ENCODE data around the gene NAA60.
"Not testable (repeated sequence)": the region's sequence is repeated elsewhere in the genome, so short reads cannot be mapped to it uniquely, and the experiment has no call there.

NAA60 gene

DNA sequence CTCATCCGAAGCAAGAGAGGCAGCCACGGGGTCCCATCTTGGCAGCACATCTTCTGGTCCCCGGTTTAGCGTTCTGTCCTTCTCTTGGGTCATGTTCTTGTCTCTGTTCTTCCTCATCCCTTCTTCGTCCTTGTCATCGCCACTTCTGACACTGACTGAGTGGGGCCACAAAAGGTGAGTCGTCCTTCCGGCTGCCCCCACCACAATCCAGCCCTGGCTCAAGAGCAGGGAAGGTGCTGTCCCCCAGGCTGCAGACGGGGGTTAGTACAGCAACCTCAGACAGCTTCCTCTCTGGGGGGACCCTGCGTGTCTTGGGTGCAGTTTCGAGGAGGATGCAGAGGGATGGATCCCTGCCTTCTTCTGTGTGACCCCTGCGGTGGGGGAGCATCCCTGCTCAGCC lies 21.8 kb downstream of the NAA60 start:
- no peak for DNase-seq (ENCODE audit: low read depth)

DNA sequence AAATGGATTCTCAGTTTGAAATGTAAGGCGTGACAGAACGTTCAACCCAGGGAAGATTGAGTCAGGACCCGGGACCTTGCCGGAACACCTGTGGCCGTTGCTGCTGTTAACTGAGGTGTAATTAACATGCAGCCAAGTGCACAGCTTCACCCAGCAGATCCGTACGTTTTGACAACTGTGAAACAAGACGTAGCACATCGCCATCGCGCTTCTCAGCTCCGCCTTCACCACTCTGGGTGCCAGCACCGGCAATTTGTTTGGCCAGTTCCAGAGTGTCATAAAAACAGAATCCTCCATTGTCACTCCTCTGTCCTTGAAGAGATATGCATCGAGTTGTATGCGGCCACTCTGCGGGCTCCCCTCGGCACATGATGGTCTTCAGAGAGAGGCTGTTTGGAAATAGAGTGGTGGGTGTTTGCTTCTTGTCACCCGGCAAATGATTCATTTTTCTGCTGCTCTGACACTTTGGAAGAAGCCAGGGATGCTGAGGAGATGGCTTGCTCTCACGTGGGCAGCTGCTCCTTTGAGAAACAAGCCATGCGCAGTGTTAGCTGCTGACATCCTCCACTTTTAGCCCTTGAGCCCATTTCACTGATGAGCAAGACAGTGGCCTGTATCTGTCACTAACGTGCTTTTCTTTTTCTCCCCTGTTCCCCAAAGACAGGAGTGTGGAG lies 22.6 kb downstream of the NAA60 start:
- DNase-seq (ENCODE audit: low read depth): no peak

DNA sequence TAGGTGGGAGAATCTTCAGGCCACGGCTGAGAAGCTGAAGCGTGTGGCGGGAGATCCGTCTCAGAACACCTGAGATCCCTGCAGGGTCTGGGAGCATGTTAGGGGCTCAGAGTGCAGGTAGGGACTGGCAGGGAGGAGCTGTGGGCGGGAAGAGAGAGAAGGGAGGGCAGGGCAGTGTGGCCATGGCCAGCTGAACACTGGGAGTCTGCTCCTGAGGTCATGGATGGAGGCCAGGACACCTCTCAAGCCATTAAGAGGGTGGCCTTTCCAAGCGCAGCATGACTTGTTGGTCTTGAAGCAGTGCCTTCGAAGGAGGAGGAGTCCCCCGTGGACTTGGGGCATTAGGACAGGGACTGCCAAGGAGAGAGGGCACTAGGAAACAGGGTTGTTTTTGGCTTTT lies 23.7 kb downstream of the NAA60 start:
- no peak for DNase-seq (ENCODE audit: low read depth)

DNA sequence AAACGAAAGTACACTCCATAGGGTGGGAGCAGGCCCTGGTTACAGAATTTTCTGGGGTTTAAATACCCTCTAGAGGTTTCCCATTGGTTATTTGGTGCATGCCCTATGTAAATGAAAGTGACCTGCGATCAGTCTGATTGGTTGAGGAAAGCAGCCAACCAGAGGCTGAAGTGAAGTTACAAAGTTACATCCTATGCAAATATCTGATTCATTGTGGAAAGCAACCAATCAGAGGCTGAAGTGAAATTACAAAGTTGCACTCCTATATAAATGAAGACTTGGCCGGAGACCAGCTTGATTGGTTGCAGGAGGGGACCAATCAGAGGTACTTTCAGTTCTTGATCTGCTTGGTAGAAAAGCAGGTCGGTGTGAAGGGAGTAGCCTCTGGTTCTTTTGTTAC lies 24.4 kb downstream of the NAA60 start:
- no peak for DNase-seq (ENCODE audit: low read depth)

DNA sequence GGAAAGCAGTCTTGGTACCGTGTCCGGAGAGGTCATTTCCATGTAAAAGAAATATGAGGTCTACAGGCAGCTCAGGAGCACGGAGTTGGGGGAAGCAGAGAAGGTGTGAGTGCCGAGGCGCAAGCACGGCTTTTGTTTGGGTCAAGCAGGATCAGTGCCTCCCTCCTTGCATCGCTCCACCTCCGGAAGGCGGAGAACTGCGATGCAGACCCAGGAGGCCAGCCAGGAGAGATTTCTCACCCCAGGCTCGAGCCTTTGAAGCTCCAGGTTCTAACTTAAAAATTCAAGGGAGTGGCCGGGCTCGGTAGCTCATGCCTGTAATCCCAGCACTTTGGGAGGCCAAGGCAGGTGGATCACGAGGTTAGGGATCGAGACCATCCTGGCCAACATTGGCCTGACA lies 25.0 kb downstream of the NAA60 start:
- DNase-seq (ENCODE audit: low read depth): no peak

DNA sequence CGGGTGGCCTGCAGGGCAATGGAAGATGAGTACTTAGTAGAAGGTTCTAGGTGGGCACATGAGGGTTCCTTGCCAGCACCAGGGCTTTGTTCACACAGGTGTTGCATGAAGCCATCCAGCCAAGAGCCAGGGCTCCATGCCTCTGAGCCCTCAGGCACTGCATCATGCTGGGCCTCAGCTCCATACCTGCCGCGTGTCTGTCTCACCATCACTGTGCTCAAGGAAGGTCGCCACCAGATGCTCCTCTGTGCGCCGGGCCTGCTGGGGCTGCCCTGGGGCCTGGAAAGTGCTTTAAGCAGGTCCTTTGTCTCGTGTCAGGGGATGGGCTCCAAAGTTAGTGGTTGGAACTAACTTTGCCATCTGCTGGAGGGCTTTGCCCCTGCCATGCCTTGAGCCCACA lies 26.3 kb downstream of the NAA60 start:
- no peak for DNase-seq (ENCODE audit: low read depth)

DNA sequence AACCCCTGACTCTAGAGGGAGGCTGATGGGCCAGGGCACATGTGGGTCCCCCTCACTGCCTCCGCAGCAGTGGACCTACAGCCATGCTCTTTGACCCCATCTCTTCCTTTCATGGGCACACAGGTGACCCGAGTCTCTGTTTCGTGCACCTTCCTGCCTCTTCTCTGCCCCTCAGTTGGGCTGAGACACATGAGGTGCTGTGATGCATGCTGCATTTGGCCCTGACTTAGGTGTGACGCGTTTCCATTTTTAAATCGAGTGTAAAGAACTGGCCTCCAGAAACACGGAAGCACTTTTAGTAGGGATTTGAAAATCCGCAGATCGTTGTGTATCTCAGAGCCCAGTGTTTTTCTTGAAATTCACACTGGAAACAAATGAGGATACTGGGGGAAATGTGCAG lies 27.2 kb downstream of the NAA60 start:
- DNase-seq (ENCODE audit: low read depth): no peak

DNA sequence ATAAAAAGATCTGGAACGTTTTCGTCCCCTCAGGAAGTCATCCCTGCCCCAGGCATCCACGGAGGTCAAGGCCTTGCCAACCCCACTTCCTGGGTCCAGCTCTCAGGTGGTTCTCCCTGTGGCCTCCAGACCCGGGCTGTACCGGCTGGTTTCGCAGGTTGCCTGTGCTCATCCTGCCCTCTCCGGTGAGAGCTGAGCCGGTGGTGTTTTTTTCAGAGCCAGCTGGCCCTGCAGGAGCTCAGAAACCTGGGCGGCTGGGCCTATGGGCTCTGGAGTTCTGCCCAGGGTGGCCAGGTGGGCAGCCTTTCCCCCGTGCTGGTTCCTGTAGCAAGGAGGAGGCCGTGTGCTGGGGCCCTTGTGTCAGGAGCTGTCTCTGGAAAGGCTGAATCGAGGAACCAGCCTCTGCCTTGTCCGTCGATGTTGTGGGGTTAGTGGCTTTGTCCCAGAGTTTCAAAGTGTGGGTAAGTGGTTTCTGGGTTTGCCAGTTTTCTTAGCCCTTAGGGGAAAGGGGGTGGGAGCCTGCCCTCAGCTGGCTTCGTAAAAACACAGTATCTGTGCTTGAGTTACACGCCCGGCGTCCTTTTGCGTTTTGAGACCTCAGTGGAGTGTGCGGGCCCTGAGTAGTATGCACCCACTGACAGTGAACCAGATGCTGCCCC lies 28.2 kb downstream of the NAA60 start:
- DNase-seq (ENCODE audit: low read depth): no peak

DNA sequence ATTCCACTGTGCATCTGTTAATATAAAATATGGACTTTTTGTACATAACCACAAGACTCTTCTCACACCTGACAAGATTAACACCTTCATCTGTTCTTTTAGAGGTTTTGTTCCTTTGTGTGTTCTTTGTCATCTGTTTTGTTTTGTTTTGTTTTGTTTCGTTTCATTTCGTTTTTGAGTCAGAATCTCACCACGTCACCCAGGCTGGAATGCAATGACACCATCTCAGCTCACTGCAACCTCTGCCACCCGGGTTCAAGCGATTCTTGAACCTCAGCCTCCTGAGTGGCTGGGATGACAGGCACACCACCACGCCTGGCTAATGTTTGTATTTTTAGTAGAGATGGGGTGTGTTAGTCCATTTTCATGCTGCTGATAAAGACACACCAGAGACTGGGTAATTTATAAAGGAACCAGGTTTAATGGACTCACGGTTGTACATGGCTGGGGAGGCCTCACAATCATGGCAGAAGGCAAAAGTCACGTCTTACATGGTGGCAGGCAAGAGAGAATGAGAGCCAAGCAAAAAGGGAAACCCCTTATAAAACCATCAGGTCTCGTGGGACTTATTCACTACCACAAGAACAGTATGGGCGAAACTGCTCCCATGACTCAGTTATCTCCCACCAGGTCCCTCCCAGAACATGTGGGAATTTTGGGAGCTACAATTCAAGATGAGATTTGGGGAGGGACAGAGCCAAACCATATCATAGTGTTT lies 29.6 kb downstream of the NAA60 start:
- DNase-seq (ENCODE audit: low read depth): no peak

DNA sequence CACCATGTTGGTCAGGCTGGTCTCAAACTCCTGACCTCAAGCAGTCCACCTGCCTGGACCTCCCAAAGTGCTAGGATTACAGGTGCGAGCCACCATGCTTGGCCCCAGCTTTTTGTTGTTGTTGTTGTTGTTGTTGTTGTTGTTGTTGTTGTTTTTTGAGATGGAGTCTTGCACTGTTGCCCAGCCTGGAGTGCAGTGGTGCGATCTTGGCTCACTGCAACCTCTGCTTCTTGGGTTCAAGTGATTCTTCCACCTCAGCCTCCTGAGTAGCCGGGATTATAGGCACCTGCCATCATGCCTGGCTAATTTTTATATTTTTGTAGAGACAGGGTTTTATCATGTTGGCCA lies 30.1 kb downstream of the NAA60 start:
- DNase-seq (ENCODE audit: low read depth): not testable (repeated sequence)

DNA sequence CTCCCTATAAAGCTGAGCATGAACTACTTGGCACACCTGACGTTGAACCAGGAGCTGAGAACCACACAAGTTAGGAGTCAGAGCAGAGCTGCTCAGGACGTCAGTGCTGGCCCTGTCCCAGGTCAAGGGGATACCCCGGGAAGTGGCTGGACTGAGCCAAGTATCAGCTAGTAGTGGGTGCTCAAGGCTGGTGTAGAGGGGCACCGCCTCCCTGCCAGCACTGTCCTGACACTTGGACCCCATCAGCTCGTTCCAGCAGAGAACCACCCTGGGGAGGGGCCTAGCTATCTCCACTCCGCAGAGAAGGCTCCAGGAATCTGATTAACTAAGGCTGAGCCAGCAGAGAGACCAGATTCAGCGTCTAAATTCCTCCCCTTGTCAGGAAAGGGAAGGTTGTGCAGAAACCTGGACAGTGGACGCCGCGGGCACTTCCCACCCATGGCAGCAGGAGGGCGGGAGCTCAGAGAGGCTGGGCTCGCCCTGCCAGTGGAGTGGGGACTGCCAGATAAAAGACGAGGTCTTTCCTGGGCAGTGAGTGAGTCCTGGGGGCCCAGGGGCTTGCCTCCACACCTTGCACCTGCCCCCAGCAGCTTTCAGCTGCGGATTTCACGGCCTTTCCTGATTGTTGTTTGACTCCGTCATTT lies 30.8 kb downstream of the NAA60 start:
- DNase-seq (ENCODE audit: low read depth): no peak

DNA sequence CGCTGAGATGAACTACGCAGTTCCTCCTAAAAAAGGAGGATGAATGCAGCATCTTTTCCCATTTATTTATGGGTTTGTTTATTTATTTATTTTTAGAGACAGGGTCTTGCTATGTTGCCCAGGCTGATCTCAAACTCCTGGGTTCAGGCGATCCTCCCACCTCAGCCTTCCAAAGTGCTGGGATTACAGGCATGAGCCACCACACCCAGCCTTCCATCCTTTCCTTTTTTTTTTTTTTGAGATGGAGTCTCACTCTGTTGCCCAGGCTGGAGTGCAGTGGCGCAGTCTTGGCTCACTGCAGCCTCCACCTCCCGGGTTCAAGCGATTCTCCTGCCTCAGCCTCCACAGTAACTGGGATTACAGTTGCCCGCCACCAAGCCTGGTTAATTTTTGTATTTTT lies 31.4 kb downstream of the NAA60 start:
- DNase-seq (ENCODE audit: low read depth): not testable (repeated sequence)

DNA sequence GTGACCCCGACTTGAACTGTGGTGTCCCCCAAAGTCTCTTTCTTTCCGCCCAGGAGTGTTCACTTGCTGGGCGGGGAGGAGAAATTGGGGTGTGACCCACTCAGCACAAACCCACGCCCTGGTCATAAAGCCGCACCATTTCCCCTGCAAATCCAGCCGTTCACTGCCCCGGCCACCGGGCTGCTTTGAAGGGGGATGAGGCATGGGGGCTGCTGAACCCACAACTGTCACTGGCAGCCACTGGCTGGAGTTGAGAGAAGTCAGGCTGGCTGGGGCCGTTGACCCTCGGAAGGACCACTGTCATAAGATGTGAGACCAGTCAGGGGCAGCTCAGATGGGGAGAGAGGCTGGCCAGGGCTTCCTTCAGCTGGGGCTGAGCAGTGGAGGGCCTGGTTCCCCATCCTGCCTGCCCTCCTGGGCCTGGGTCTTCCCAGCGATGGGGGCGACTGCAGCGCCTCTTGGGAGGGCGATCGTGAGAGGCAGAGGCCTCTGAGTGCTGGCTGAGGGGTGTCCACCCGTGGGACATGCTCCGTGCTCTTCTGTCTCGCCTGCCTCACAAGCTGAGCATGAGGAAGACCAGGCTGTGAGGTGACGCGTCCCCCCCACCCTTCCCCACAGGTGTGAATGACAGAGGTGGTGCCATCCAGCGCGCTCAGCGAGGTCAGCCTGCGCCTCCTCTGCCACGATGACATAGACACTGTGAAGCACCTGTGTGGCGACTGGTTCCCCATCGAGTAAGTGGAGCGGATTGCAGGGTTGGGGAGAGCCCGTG lies 32.3 kb downstream of the NAA60 start:
- no peak for DNase-seq (ENCODE audit: low read depth)

DNA sequence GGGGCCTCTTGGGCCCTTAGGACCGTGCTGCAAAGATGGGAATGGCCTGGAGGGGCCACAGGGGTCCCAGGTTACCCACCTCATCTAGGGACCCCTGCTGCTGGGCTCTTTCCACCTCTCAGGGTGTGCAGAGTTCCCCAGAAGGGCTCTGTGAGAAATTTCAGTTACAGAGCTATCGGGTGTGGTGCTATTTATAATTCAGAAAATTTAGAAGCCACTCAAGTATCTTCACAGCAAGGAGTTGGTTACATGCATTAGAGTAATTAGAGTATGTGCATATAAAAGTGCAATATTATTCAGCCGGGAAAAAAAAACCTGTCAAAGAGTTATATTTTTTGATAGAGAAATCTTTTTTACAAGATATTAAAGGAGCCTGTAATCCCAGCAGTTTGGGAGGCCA lies 32.9 kb downstream of the NAA60 start:
- no peak for DNase-seq (ENCODE audit: low read depth)

DNA sequence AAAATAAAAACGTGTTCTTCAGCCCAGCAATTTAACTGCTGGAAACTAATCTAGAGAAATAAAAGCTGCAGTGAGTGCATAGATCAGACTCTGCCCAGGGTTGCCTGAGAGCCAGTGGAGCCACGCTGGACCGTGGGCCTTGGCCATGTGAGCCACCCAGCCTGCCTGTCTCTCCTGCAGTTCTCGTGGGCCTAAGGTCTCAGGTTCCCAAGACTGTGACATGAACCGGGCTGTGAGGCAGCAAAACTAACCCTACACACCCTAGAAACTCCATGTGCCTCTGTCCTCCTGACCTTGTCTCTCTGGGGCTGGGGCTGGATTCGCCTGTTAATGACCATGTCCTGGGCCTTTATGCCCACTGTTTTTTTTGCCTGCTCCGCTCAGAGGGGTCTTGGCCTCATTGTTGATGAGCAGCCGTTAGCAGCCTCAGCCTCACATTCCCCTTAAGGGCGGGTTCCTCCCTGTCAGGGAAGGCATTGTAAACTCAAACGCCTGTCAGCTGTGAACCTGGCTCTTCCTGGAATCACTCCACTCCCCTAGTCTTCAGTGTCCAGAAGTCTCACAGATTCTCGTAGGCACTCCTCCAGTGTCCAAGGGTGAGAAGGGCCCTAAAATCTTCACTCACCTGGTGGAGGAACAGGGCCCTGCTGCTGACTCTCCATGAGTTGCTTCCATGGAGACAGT lies 34.9 kb downstream of the NAA60 start:
- no peak for DNase-seq (ENCODE audit: low read depth)

DNA sequence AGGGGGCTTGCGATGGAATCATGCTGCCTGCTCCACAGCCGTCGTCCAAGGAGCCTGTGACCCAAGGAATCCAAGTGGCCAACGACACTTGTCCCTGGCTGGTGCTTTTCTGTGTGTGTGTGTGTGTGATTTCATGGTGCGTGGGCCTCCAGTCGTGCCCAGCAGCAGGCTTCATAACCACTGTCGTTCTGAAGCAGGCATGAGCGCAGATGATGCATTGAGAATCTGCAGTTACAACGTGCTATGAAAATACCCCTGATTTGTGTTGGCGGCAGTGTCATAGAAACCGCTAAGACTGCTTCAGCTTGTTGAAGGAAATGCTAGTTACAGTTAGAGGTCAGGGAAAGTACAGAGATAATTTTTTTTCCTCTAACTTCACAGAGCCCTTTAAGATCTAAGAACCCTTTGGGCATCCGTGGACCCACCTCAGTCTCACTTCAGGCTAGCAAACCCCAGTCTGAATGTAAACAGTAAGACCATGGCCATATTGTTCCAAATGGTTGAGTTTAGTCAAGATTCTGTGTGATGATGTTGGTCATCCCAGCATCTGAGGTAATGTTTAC lies 36.3 kb downstream of the NAA60 start:
- DNase-seq (ENCODE audit: low read depth): no peak

DNA sequence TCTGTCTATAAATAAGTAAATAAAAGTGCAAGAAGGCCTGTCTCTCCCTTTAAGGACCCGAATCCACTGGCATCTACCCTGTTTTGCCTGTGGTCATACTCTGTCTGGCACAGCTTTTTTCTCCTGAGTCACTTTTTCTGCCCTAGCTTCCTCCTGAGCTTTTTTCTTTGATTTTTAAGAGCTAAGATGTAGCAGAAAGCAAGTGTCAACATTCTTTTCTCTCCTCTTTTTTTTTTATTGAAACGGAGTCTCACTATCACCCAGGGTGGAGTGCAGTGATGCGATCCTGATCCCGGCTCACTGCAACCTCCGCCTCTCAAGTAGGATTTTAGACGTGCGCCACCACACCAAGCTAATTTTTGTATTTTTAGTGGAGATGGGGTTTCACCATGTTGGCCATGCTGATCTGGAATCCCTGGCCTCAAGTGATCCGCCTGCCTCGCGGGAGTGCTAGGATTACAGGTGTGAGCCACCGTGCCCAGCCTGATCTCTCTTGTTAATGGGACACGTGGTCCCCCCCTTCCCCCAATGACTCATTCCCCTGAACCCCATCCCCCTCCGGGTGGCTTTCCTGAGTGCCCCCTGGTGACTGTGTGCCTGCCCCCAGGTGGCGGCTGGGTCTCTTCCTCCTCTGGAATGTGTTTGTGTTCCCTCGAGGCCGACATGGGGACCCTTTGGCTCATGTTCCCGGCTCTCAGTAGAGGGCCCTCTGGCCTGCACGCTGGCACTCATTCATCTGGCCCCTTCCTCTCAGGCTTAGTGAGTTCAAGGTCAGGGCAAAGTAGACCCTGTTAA lies 37.6 kb downstream of the NAA60 start:
- DNase-seq (ENCODE audit: low read depth): no peak

DNA sequence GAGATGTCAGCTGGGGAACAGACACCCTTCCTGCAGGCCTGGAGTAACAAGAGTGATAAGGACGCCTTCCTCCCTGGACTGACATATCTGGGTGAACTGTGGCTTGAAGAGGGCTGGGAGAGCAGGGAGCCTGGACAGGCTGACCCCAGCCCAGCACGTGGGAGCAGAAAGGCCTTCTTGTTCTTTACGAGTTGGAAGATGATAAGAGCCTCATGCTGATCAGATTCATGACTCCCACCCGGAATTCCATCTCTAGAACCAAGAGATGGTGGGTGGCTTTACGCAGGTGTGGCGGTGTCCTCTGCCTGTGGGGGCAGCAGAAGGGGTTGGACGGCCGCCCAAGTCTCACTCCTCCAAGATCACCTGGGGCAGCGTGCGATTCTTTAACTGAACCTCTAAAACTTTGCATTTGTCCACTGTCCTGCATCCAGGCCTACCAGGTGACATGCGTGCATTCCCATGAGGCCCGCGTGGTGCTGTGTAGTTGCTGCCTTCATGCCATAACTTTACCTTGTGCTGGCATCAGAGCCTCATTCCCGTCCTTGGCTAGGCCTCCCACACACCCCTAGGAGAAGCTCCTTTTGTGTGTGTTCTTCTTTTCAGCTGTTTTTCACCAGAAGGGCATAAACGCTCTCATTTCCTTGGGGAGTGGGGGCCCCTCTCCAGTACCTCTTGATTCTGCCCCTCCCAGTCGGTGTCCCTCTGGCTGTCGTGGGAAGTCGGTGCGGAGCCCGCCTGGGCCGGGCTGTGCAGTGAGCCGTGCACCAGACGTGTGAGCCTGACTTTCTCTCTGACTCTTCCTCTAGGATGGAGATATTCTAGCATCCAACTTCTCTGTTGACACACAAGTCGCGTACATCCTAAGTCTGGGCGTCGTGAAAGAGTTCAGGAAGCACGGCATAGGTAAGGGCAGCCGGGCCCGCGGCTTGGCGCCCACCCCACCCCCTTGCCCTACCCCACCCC lies 38.5 kb downstream of the NAA60 start:
- DNase-seq (ENCODE audit: low read depth): no peak

DNA sequence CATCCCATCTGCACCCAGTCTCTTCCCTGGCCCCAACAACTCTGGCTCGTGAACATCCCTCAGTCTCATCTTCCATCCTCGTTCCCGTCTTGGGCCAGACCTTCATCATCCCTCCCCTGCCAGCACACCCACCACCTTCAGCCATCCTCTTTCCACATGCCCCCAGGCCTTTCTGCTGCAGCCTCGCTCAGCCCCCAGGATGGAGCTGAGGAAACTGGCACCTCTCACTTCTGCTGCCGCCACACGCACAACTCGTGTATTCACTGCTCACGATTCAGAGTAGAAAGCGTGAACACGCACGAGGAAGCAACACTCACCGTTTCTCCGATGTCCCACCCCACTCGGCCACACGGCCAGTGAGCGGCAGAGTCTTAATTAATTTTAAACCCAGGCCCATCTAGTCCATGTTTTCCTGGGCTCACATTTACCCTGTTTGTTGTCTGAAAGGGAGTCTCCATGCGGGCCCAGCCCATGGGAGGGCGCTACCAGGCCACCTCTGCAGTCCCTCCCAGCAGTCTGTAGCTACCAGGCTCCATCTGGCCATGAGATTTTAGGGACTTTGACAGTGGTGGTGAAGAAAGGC lies 39.3 kb downstream of the NAA60 start:
- no peak for DNase-seq (ENCODE audit: low read depth)

All from activated T-helper 1 cell treated with Interleukin-2 at 50 U/mL for 16 hours (primary cell).